ENCODE data around the gene NAALADL2.

- TF ChIP-seq, protein P1, sequence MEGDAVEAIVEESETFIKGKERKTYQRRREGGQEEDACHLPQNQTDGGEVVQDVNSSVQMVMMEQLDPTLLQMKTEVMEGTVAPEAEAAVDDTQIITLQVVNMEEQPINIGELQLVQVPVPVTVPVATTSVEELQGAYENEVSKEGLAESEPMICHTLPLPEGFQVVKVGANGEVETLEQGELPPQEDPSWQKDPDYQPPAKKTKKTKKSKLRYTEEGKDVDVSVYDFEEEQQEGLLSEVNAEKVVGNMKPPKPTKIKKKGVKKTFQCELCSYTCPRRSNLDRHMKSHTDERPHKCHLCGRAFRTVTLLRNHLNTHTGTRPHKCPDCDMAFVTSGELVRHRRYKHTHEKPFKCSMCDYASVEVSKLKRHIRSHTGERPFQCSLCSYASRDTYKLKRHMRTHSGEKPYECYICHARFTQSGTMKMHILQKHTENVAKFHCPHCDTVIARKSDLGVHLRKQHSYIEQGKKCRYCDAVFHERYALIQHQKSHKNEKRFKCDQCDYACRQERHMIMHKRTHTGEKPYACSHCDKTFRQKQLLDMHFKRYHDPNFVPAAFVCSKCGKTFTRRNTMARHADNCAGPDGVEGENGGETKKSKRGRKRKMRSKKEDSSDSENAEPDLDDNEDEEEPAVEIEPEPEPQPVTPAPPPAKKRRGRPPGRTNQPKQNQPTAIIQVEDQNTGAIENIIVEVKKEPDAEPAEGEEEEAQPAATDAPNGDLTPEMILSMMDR (IDR thresholded peaks at IDR 0.05) = no peak
- TF ChIP-seq POLR2A (IDR thresholded peaks at IDR 0.05) = no peak
Measured at GRCh38 chr3:175668300-175668699, 809.2 kb downstream of the NAALADL2 start.
